ENCODE data around the gene ATCAY.

ATCAY gene

GRCh38 chr19:3910105-3910504 is 29.6 kb downstream of the ATCAY start:
- TF ChIP-seq CTCF (IDR thresholded peaks at IDR 0.05; ENCODE audit: low read depth, low read length): no peak
- H3K4me3 ChIP-seq (replicated peaks in 1 of 2; ENCODE audit: low read depth in 2 of 2, low read length in 2 of 2): no peak overlapping the region
- DNase-seq (ENCODE audit: low read depth in 2 of 2): no peak

GRCh38 chr19:3914199-3914598 is 33.7 kb downstream of the ATCAY start:
- TF ChIP-seq CTCF (IDR thresholded peaks at IDR 0.05; ENCODE audit: low read depth, low read length): no peak
- no peak for DNase-seq (ENCODE audit: low read depth in 2 of 2)
- H3K4me3 ChIP-seq (replicated peaks in 1 of 2; ENCODE audit: low read depth in 2 of 2, low read length in 2 of 2): no peak overlapping the region

GRCh38 chr19:3916033-3916432 is 35.5 kb downstream of the ATCAY start:
- no peak overlapping the region for H3K4me3 ChIP-seq (replicated peaks in 1 of 2; ENCODE audit: low read depth in 2 of 2, low read length in 2 of 2)
- no peak for DNase-seq (ENCODE audit: low read depth in 2 of 2)
- no peak for TF ChIP-seq CTCF (IDR thresholded peaks at IDR 0.05; ENCODE audit: low read depth, low read length)

- TF ChIP-seq CTCF (IDR thresholded peaks at IDR 0.05; ENCODE audit: low read depth, low read length): no peak
- no peak for DNase-seq (ENCODE audit: low read depth in 2 of 2)
- no peak overlapping the region for H3K4me3 ChIP-seq (replicated peaks in 1 of 2; ENCODE audit: low read depth in 2 of 2, low read length in 2 of 2)
Measured at GRCh38 chr19:3919793-3920192, 39.3 kb downstream of the ATCAY start.

GRCh38 chr19:3923096-3923758 is 42.7 kb downstream of the ATCAY start:
- H3K4me3 ChIP-seq (replicated peaks in 1 of 2; ENCODE audit: low read depth in 2 of 2, low read length in 2 of 2): no peak overlapping the region
- no peak for DNase-seq (ENCODE audit: low read depth in 2 of 2)
- TF ChIP-seq CTCF (IDR thresholded peaks at IDR 0.05; ENCODE audit: low read depth, low read length): no peak

GRCh38 chr19:3923912-3924311 is 43.4 kb downstream of the ATCAY start:
- DNase-seq (ENCODE audit: low read depth in 2 of 2): no peak
- TF ChIP-seq CTCF (IDR thresholded peaks at IDR 0.05; ENCODE audit: low read depth, low read length): no peak
- H3K4me3 ChIP-seq (replicated peaks in 1 of 2; ENCODE audit: low read depth in 2 of 2, low read length in 2 of 2): no peak overlapping the region

- H3K4me3 ChIP-seq (replicated peaks in 1 of 2; ENCODE audit: low read depth in 2 of 2, low read length in 2 of 2): no peak overlapping the region
- TF ChIP-seq CTCF (IDR thresholded peaks at IDR 0.05; ENCODE audit: low read depth, low read length): no peak
- no peak for DNase-seq (ENCODE audit: low read depth in 2 of 2)
Measured at GRCh38 chr19:3931041-3931440, 50.6 kb downstream of the ATCAY start.

Measured in cardiac fibroblast (primary cell).